ENCODE data around the gene HOXB3.

HOXB3 gene

GRCh38 chr17:48568499-48569239 is 21.4 kb downstream of the HOXB3 start:
- no peaks in the 10 kb centered on the region for H3F3A ChIP-seq (ENCODE audit: insufficient read depth, low read length)
- H3K9ac ChIP-seq (ENCODE audit: low read length), result no peak overlapping the region
- H3K79me2 ChIP-seq (ENCODE audit: insufficient read depth, low read length), result no peaks in the 10 kb centered on the region
- H3K27ac ChIP-seq (ENCODE audit: low read depth, low read length, poor library complexity, severe bottlenecking), result no peak overlapping the region
- H3K36me3 ChIP-seq (ENCODE audit: insufficient read depth, low read length), result no peaks in the 10 kb centered on the region
- no peak overlapping the region for H3K4me3 ChIP-seq (ENCODE audit: low read depth, low read length, poor library complexity, severe bottlenecking)
- H3K4me1 ChIP-seq (ENCODE audit: insufficient read depth, low read length, severe bottlenecking), result no peaks in the 10 kb centered on the region
- no peak overlapping the region for H3K4me2 ChIP-seq (ENCODE audit: low read length)
- no peaks in the 10 kb centered on the region for H4K20me1 ChIP-seq (ENCODE audit: insufficient read depth, low read length)
- H3K9me2 ChIP-seq (ENCODE audit: low read depth, low read length), result no peaks in the 10 kb centered on the region
- no peaks in the 10 kb centered on the region for H3K9me3 ChIP-seq (ENCODE audit: low read length)
- TF ChIP-seq CTCF (IDR thresholded peaks at IDR 0.05; ENCODE audit: low read length), result no peak
- no peak for TF ChIP-seq EZH2 (IDR thresholded peaks at IDR 0.05; ENCODE audit: borderline replicate concordance, low read length)
- no peak overlapping the region for H2AFZ ChIP-seq (ENCODE audit: low read length)
- no peaks in the 10 kb centered on the region for H3K27me3 ChIP-seq (ENCODE audit: insufficient read depth, low read length)

GRCh38 chr17:48567646-48568354 is 22.2 kb downstream of the HOXB3 start:
- H3K4me3 ChIP-seq (ENCODE audit: low read depth, low read length, poor library complexity, severe bottlenecking), result no peak overlapping the region
- no peaks in the 10 kb centered on the region for H4K20me1 ChIP-seq (ENCODE audit: insufficient read depth, low read length)
- no peaks in the 10 kb centered on the region for H3K9me2 ChIP-seq (ENCODE audit: low read depth, low read length)
- H3K27ac ChIP-seq (ENCODE audit: low read depth, low read length, poor library complexity, severe bottlenecking), result no peak overlapping the region
- TF ChIP-seq CTCF (IDR thresholded peaks at IDR 0.05; ENCODE audit: low read length) (no peak), EZH2 (IDR thresholded peaks at IDR 0.05; ENCODE audit: borderline replicate concordance, low read length) (no peak)
- H3K36me3 ChIP-seq (ENCODE audit: insufficient read depth, low read length), result no peaks in the 10 kb centered on the region
- H3K27me3 ChIP-seq (ENCODE audit: insufficient read depth, low read length), result no peaks in the 10 kb centered on the region
- no peaks in the 10 kb centered on the region for H3F3A ChIP-seq (ENCODE audit: insufficient read depth, low read length)
- H3K4me2 ChIP-seq (ENCODE audit: low read length), result no peak overlapping the region
- no peaks in the 10 kb centered on the region for H3K4me1 ChIP-seq (ENCODE audit: insufficient read depth, low read length, severe bottlenecking)
- no peak overlapping the region for H2AFZ ChIP-seq (ENCODE audit: low read length)
- no peaks in the 10 kb centered on the region for H3K9me3 ChIP-seq (ENCODE audit: low read length)
- no peak overlapping the region for H3K9ac ChIP-seq (ENCODE audit: low read length)
- H3K79me2 ChIP-seq (ENCODE audit: insufficient read depth, low read length), result no peaks in the 10 kb centered on the region

- no peaks in the 10 kb centered on the region for H3K4me1 ChIP-seq (ENCODE audit: insufficient read depth, low read length, severe bottlenecking)
- H3K4me3 ChIP-seq (ENCODE audit: low read depth, low read length, poor library complexity, severe bottlenecking), result no peak overlapping the region
- no peaks in the 10 kb centered on the region for H3K9me3 ChIP-seq (ENCODE audit: low read length)
- no peak overlapping the region for H2AFZ ChIP-seq (ENCODE audit: low read length)
- H3F3A ChIP-seq (ENCODE audit: insufficient read depth, low read length), result no peaks in the 10 kb centered on the region
- no peaks in the 10 kb centered on the region for H4K20me1 ChIP-seq (ENCODE audit: insufficient read depth, low read length)
- no peak overlapping the region for H3K4me2 ChIP-seq (ENCODE audit: low read length)
- no peak overlapping the region for H3K27ac ChIP-seq (ENCODE audit: low read depth, low read length, poor library complexity, severe bottlenecking)
- H3K36me3 ChIP-seq (ENCODE audit: insufficient read depth, low read length), result no peaks in the 10 kb centered on the region
- no peak for TF ChIP-seq CTCF (IDR thresholded peaks at IDR 0.05; ENCODE audit: low read length)
- no peak for TF ChIP-seq EZH2 (IDR thresholded peaks at IDR 0.05; ENCODE audit: borderline replicate concordance, low read length)
- no peak overlapping the region for H3K9ac ChIP-seq (ENCODE audit: low read length)
- no peaks in the 10 kb centered on the region for H3K27me3 ChIP-seq (ENCODE audit: insufficient read depth, low read length)
- H3K79me2 ChIP-seq (ENCODE audit: insufficient read depth, low read length), result no peaks in the 10 kb centered on the region
- H3K9me2 ChIP-seq (ENCODE audit: low read depth, low read length), result no peaks in the 10 kb centered on the region
Measured at GRCh38 chr17:48567209-48567608, 22.8 kb downstream of the HOXB3 start.
